GM21528 (cell line): ENCODE data around the gene CDIPT.
A peak's percentile ranks its signal among the peaks of the same experiment; 100 is the strongest.
"Not testable (repeated sequence)": the region's sequence is repeated elsewhere in the genome, so short reads cannot be mapped to it uniquely, and the experiment has no call there.

Experiments used
- ATAC-seq: cut with Tn5 transposase; IDR thresholded peaks from one replicate; pipeline ENCODE4 v1.9.1; 2021; ENCODE audit warnings: mild to moderate bottlenecking, moderate library complexity; ENCODE audit not compliant: unreplicated experiment, low FRiP score

CDIPT gene

DNA sequence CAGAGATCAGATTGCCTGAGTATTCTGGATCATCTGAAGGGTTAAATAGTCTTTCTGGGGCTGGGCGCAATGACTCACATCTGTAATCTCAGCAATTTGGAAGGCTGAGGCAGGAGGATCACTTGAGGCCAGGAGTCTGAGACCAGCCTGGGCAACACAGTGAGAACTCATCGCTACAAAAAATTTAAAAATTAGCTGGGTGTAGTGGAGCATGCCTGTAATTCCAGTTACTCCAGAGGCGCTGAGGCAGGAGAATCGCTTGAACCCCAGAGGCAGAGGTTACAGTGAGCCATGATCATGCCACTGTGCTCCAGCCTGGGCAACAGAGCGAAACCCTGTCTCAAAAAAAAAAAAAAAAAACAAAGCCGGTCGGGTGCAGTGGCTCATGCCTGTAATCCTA lies 27.1 kb downstream of the CDIPT start:
- ATAC-seq = no peak

DNA sequence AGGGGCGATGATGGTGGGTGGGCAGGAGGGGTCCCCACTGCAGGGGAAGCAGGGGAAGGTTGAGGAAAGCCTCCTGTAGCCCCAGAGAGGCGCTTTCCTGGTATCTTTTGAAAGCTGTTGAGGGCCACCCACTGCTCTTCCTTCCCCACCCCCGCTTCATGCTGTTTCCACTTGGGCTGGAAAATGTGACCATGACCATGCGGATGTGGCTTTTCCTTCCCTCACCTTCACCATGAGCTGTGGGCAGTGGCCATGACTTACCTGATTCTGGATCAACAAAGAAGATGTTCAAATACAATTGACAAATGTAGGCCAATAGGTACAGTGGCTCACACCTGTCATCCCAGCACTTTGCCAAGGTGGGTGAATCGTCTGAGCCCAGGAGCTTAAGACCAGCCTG lies 28.9 kb downstream of the CDIPT start:
- ATAC-seq = no peak

DNA sequence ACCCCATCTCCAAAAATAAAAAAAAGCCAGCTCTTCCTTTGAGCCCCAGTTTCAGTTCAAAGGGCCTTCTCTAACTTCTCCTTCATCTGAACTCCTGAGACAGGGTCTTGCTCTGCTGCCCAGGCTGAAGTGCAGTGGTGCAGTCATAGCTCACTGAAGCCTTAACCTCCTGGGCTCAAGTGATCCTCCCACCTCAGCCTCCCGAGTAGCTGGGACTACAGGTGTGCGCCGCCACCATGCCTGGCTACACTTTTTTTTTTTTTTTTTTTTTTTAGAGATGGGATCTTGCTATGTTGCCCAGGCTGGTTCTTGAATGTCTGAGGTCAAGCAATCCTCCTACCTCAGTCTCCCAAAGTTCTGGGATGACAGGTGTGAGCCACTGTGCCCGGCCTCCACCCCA lies 29.8 kb downstream of the CDIPT start:
- ATAC-seq = not testable (repeated sequence)

DNA sequence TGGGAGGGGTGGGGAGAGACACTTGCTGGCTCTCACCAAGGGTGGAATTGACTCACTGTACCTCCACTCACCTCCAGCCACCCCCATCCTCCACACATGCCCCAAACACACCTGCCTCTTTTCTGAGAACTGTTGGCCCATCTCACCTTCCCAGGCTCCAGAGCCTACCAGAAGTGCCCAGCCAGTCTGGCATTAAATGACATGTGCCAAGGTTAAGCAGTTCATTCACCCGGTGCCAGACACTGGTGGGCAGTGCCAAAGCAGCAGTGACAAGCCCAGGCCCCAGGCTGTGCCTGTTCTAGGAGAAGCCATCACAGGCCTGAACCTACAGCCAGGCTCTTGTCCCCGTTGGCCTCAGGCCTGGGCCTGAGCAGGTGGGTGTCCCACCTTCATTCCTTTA lies 31.5 kb downstream of the CDIPT start:
- no peak for ATAC-seq

GRCh38 chr16:29830774-29831173 lies 32.3 kb downstream of the CDIPT start:
- no peak for ATAC-seq

DNA sequence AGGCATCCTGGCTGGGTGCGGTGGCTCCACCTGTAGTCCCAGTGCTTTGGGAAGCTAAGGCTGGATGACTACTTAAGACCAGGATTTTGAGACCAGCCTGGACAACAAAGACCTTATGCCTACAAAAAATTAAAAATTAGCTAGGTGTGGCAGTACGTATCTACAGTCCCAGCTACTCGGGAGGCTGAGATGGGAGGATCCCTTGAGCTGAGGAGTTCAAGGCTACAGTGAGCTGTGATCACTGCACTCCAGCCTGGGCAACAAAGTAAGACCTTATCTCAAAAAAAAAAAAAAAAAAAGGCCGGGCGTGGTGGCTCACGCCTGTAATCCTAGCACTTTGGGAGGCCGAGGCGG lies 36.7 kb downstream of the CDIPT start:
- no peak for ATAC-seq

DNA sequence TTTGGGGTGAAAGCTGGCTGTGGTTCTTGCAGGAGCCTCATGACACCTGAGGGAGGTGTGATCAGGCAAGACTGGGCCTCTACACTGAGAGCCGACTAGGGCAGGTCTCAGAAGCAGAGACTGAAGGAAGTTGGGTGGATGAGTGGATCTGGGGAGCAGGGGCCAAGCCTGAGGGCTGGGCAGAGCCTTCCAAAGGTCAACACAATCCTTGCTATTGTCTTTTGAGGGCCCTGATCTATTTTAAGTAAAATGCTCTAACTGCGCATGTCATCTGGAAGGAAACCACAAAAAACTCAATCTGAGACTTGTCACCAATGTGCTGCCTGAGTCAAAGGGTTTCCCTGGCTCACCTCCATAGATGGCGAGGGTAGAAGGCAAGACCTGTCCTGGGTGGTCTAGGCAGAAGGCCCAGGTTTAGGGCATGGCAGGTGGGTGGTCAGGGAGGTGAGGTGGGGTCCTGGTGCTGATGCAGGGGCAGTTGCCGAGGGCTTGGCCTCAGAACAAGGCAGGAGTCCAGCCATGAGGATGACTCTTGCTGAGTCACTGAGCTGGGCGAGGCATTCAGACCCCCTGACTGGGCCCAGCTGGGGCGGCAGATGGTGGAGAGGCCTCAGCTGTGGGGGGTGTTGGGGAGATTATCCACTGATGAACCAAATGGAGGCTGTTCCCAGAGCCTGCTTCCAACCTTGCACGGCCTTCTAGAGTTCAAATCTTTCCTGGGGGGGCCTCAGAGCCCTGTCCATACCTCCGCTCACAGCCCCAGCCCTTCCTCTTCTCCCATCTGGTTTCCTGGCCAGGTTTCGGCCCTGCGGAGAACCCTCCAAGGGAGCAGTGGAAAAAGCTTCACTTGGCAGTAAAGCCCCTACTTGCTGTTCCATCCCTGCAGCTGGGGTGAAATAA lies 37.6 kb downstream of the CDIPT start:
- ATAC-seq = no peak

GRCh38 chr16:29824589-29825144 lies 38.4 kb downstream of the CDIPT start:
- ATAC-seq = no peak

DNA sequence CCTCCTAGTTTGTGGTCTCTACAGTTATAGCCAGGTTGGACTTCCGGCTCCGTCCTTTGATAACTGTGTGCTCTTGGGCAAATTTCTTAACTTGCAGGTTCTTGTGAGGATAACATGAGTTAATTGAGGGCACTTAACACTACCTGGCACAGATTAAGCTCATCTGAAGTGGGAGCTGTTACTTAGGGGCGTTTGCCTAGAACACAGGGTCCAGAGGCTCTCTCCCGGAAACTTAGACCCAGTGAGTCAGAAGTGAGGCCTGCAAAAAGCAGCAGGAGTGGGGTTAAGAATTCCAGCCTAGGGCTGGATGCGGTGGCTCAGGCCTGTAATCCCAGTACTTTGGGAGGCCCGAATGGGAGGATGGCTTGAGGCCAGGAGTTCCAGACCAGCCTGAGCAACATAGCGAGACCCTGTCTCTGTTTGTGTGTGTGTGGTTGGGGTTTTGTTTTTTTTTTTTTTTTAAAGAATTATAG lies 41.3 kb downstream of the CDIPT start:
- no peak for ATAC-seq

DNA sequence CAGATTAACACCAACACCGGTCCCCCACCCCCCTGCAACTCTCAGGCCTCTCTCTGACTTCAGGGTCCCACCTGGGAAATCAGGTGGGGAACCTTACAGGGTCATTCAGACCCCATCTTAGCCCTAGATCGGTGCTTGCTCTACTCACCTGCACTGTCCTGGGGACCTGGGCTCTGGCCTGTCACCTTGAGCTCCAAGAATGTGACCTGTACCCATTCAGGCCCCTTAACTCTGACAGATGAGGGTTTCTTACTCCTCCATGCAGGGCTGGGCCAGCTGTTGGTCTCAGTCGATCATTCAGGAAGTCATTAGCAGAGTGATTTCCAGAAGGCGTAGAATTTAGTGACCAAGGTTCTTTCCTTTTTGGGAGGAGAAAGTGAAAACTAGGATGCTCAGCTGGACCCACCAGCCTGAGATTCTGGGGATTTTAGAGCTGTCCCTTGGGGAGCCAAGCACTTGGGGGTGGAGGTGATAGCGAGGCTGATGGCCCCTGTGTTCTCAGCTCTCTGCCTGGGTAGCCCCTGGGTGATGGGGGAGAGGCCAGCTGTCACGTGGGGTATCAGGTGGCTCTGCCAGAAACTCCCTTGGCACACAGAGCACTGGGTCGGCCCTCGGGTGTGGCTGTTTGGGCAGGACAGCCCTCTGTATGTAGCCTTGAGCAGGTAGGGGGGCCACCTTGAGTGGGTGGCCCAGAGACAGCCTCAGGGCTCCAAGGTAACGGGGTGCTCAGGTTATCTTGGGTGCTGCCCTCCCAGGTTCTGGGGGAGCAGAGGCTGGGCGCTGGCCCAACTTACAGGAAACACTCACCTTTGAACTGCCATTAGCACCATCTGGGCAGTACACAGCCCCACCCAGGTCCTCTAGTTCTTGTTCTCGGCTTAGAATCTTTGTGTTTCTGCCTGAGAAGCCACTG lies 42.0 kb downstream of the CDIPT start:
- ATAC-seq = peak; percentile 42

- no peak for ATAC-seq
Measured at GRCh38 chr16:29820271-29820701, 42.7 kb downstream of the CDIPT start, which contains the start of gene MVP. MVP (plus strand) TSS chr16:29820462; CDS start chr16:29830550, 10,088 bp downstream.

GRCh38 chr16:29819506-29819905 lies 43.5 kb downstream of the CDIPT start:
- ATAC-seq = no peak

GRCh38 chr16:29818082-29818481 lies 44.9 kb downstream of the CDIPT start:
- ATAC-seq = no peak

DNA sequence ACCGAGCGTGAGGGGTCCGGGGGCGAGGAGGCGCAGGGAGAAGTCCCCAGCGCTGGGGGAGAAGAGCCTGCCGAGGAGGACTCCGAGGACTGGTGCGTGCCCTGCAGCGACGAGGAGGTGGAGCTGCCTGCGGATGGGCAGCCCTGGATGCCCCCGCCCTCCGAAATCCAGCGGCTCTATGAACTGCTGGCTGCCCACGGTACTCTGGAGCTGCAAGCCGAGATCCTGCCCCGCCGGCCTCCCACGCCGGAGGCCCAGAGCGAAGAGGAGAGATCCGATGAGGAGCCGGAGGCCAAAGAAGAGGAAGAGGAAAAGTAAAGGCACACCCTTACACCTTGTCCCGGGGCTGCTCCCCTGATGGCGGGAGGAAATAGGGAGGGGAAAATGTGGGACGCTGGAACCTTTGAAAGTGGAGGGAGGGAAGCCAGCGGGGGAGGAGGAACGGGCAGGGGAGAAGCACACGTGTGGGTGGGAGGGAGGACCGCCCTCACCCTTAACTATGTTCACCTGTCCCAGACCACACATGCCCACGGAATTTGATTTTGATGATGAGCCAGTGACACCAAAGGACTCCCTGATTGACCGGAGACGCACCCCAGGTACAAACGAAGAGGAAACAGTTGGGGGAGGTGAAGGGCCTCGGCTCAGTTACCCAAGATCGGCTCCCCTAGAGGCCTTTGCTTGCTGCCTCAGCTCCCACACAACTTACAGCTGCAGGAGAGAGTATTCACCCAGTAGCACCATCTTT lies 46.2 kb downstream of the CDIPT start:
- peak; percentile 11 for ATAC-seq

DNA sequence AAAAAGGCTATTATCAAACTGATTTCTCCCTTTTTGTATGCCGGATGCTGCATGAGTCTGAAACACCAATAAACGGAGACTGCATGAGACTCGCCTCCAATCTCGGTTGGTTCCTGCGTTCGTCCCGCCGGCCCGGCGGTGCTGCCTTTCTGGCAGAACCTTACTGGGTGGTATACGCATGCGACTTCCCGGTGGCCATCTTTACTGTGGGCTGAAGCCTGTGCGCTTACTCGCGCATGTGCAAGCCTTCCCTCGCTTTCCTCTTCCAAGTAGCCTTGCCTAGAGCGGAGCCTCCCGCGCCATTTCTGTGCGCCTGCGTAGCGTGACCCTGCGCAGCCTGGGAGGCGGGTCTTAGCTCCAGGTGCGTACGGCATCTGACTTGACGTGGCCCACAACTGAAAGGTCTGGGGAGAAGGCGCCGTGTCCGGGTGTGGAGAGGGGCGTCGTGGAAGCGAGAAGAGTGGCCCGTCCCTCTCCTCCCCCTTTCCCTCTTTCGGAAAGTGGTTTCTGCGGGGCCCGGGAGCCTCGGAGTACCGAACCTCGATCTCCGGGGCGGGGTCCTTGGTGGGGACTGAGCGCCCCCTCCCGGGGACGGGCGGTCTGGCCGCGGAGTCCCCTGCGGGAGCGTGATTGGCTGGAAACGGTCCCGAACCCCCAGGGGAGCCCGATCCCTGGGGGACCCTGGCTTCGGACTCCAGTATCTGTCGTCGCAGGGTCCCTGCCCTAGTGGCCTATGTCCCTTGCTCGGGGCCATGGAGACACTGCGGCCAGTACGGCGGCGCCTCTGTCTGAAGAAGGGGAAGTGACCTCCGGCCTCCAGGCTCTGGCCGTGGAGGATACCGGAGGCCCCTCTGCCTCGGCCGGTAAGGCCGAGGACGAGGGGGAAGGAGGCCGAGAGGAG lies 47.0 kb downstream of the CDIPT start, which contains the start of gene PAGR1:
Gene PAGR1, plus strand, starts transcription at position 360 of the 901 bp plus-strand sequence. Its CDS starts 374 bp downstream, at position 734.
- peak; percentile 56 for ATAC-seq

- ATAC-seq = no peak
Measured at GRCh38 chr16:29815032-29815721, 47.8 kb downstream of the CDIPT start.

GRCh38 chr16:29814592-29814991 lies 48.4 kb downstream of the CDIPT start:
- ATAC-seq = no peak
